GM19025 (cell line): Measurements from ENCODE around the gene LILRA2.
A peak's percentile ranks its signal among the peaks of the same experiment; 100 is the strongest.
"Not testable (repeated sequence)": the region's sequence is repeated elsewhere in the genome, so short reads cannot be mapped to it uniquely, and the experiment has no call there.

Experiments used
- ATAC-seq: cut with Tn5 transposase; IDR thresholded peaks from one replicate; pipeline ENCODE4 v1.9.1; 2021; ENCODE audit warnings: mild to moderate bottlenecking, low read depth, moderate library complexity; ENCODE audit not compliant: unreplicated experiment

Gene LILRA2

DNA sequence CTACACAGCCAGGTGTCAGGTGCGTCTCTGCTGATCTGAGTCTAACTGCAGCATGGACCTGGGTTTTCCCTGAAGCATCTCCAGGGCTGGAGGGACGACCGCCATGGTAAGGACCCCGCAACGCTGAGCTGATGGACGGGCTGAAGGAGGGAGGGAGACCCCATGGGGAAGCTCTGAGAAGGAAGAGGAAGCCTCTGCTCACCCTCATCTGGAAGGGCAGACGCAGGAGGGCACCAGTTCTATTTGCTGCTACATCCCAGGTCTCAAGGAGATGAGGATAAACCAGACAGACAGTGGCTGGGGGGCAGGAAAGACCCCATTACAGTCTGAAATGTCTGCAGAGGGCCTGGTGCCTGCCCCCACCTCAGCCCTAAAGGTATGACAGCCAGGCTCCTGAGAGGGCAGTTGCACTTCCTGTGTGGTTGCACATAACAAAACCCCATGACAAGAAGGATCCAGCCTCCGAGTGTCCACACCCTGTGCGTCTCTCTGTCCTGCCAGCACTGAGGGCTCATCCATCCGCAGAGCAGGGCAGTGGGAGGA, at the start of gene LILRA2:
LILRA2 (plus strand) TSS at position 461 of the 543 bp plus-strand sequence. CDS start 89 bp downstream, outside the sequence.
- no peak for ATAC-seq

- no peak for ATAC-seq
Observed at GRCh38 chr19:54525636-54526035, 48.0 kb upstream of the LILRA2 start.

DNA sequence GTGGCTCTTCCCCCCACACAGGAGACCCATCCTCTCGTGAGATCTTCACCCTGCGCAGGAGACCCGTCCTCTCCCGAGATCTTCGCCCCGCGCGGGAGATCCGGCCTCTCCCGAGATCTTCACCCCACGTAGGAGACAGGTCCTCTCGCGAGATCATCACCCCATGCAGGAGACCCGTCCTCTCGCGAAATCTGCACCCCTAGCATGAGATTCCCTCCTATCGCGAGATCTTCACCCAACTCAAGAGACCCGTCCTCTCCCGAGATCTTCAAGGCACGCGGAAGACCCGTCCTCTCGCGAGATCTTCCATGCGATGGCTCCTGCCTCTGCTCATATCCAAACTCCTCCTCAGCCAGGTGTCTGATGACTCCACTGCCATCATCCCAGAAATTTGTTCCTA, 46.6 kb upstream of the LILRA2 start:
- no peak for ATAC-seq

DNA sequence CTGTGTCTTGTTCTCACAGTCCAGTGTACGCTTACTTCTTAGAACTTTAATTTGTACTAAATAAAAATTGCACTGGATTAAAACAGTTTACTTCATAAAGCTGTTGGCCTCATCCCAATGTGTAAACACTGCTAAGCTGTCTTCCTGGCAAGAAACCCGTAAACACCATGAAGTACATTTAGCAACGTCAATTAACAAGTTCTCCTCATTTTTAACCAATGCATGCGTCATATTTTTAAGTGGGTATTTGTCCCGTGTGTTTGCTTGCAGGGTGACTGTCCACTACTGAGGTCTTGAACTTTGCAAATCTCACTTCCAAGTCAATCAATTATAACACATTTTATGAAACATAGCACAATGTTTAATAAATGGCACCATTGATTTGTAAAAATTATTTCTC, 42.7 kb upstream of the LILRA2 start:
- no peak for ATAC-seq

DNA sequence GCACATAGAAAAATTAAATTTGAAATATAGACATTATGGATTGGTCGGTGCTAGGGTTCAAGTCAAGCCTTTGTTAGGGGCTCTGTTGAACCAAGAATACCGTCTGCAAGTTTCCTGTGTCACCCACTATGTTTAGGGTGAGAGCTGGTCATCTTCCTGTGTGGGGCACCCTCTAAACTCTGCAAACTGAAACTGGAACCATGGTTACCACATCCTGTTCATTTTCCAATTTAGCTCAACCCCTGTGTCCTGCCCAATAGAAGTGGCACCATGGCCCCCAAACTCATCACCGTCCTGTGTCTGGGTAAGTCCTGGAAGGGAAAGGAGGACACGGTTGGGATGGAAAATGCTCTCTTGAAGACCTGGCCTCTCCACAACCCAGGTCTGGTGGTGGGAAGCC, 41.1 kb upstream of the LILRA2 start:
- ATAC-seq = peak; percentile 86

DNA sequence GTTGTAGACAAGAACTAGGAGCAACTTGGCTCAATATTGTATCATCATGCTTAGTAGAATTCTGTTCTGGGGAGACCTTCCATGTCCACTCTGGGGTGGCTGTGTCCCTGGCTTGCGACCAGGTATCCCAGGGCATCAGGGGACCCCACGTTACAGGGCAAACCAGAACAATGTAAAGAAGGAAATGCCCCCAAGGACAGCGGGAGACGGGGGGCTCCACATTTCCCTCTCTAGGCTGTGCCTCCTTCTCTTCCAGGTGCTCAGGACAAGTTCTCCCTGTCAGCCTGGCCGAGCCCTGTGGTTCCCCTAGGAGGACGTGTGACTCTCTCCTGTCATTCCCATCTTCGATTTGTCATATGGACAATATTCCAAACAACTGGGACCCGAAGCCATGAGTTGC, 40.1 kb upstream of the LILRA2 start:
- no peak for ATAC-seq

DNA sequence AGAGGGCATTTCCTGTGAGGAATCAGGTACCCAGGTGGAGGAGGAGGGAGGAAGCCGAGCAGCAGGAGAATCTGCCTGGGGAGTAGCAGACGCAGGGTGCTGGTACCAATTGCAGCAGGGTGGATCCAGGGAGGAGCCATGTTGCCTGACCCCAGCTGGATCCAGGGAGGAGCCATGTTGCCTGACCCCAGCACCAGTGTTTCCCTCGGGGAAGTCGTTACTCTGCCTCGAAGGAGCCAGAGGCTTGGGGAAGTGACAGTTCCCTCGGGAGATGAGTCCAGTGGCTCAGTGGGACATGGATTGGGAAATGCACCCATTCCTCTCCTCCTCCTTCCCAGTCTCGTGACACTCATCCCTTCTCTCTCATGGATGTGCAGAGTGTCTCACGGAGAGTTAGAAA, 39.4 kb upstream of the LILRA2 start:
- ATAC-seq = no peak

DNA sequence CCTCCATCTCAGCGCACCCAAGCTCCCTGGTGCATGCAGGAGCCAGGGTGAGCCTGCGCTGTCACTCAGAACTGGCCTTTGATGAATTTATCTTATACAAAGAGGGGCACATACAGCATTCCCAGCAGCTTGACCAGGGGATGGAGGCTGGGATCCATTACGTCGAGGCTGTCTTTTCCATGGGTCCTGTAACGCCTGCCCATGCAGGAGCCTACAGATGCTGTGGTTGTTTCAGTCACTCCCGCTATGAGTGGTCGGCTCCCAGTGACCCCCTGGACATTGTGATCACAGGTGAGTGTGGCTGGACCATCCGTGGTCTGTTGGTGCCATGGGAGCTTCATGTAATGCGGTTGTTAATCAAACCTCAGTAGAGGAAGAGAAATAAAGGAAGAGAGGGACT, 38.0 kb upstream of the LILRA2 start:
- ATAC-seq = no peak

- ATAC-seq = no peak
Observed at GRCh38 chr19:54536956-54537355, 36.6 kb upstream of the LILRA2 start.

DNA sequence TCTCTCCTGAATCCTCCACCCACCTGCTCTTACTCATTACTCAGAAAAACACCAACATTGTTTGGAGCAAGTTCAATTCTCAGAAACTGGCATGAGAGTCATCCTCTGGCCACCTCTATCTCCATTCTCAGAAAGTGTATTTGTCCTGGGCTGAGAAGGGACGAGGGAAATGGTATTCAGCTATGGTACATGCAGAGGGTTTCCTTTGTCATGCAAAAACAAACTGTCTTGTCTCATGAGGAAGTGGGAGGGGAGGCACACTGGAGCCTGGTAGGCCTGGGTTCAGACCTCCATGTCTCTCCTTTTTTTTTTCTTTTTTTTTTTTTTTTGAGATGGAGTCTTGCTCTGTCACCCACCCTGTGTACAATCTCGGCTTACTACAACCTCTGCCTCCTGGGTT, 31.9 kb upstream of the LILRA2 start:
- no peak for ATAC-seq

DNA sequence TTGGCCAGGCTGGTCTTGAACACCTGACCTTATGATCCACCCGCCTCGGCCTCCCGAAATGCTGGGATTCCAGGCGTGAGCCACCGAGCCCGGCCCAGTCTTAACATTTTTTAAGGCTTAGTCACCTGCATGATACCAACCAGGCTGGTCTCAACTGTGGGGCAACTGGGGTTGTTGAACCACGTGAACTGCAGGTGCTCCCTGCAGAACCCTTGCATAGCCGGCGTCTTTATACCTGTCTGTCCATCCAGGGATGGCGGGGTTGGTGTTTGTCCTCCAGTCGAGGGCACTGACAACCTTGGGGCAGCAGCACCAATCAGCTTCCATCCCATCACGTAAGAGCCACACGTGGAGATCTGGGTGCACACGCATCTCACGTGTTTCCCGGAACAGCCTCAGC, 24.8 kb upstream of the LILRA2 start:
- ATAC-seq = no peak

- no peak for ATAC-seq
Observed at GRCh38 chr19:54549224-54549623, 24.4 kb upstream of the LILRA2 start.

DNA sequence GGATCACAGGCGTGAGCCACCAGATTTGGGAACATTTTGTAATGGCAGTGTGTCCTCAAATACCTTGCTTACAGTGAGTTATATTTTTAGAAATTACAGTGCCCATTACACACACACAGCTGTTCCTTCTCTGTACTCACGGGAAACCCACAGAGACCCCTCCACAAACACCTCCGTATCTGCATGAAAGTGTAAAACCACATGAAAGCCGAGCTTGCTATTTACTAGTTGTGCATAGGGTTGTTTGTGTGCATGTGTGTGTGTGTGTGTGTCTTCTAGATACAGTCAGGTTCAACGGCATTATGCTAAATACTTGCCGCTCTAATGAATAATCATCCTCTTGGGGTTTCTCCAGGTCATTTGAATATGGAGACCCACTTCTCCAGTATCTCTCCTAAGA, 22.3 kb upstream of the LILRA2 start:
- ATAC-seq = no peak

GRCh38 chr19:54551950-54552912, 21.4 kb upstream of the LILRA2 start:
- no peak for ATAC-seq

GRCh38 chr19:54552913-54553310, 20.7 kb upstream of the LILRA2 start:
- no peak for ATAC-seq

- ATAC-seq = no peak
Observed at GRCh38 chr19:54554006-54554405, 19.6 kb upstream of the LILRA2 start.

GRCh38 chr19:54554896-54555295, 18.7 kb upstream of the LILRA2 start:
- ATAC-seq = no peak

DNA sequence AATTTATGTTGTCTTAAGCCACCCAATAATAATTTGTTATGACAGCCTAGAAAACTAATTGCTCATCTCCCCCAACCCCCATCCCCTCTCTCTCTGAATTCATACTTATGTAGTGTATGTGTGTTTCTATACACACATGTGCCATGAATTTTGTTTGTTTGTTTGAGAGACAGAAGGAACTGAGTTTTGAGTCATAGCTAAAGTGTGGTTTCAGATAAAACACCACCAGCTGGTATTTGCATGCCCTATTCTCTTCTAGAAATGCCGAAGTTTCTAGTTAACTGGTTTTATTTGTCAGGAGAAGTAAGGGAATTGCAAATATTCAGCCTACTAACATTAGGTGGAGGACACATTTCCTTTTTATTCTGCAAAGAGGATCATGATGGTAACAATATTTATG, 17.4 kb upstream of the LILRA2 start:
- ATAC-seq = no peak

GRCh38 chr19:54558339-54558738, 15.3 kb upstream of the LILRA2 start:
- no peak for ATAC-seq

DNA sequence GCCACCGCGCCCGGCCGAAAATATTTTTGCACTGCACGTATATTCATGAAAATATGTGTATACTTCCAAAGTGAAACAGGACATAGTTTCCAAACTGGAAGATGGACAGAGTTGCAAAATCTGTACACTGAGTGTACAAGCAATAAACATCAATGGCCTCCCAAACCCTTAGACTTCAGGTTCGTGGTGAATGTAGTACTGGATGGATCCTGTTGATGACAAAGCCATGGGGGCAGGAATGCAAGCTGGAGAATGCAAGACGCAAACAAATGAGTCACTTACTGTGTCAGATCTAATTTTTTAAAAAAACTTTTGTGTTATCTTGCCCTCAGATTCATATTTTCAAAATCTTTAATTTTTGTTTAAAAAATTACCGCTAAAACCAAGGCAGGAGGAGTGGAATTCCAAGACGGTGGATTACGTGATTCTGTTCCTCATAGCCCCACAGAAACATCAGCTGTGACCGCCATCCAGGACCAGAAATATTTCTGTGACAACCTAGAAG, 12.7 kb upstream of the LILRA2 start:
- ATAC-seq = no peak

GRCh38 chr19:54561840-54562239, 11.8 kb upstream of the LILRA2 start:
- no peak for ATAC-seq

DNA sequence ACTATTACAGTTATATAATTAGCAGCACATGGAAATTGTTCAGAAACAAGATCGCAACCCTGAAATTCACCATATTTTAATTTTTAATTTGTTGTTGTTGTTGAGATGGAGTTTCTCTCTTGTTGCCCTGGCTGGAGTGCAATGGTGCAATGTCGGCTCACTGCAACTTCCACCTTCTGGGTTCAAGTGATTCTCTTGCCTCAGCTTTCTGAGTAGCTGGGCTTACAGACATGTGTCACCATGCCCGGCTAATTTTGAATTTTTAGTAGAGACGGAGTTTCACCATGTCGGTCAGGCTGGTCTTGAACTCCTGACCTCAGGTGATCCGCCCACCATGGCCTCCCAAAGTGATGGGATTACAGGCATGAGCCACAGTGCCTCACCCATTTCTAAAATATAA, 10.4 kb upstream of the LILRA2 start:
- ATAC-seq = not testable (repeated sequence)
